T-helper 9 cell (primary cell): ENCODE data around the gene UBAP2.
"Not testable (repeated sequence)": the region's sequence is repeated elsewhere in the genome, so short reads cannot be mapped to it uniquely, and the experiment has no call there.

Experiments
- DNase-seq: peaks from one replicate; pipeline ENCODE4 v3.0.0-alpha.2; 2020

Gene UBAP2

DNA sequence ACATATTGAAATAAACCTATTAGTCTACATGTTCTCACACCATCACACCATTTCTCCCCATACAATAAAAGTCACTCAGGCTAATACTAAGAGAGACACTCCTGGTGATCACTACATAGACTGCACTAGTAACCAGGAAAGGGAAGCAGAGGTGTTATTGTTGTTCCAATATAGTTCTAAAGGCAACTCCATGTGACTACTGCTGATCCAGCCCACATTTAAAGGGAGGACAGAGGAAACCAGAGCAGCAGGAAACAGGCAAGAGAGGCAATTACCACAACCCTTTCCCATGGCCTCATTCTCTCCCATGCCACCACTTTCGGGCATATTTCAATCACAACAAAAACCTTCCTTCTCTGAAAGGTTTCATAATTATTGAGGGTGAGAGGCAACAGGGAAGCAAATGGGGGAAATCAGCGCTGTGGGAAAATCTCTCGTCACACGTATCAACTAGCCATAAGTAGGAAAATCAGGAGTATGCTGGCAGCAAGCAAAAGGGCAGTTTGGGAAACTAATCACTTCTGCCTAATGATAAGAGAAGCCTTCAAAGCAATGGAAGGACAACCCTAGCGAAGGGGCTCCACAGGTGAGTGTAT is 1.8 kb downstream of the UBAP2 start:
- DNase-seq: no peak

DNA sequence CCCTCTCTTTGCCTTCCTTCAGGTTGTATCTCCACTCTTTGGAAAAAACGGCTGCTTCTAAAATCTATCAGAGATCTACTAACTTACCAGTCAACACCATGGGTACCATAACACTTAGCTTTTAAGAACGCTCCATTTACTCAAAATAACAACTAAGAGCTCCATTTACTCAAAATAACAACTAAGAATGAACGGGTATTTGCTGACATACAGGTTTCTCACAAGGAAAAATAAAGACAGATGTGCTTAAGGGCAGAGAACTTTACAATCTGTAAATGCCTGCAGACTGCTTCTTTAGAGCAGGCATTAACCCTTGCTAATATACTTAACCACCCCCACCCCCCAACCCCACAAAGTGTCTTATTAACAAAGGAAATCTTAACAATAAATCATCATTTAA is 2.8 kb downstream of the UBAP2 start:
- no peak for DNase-seq

DNA sequence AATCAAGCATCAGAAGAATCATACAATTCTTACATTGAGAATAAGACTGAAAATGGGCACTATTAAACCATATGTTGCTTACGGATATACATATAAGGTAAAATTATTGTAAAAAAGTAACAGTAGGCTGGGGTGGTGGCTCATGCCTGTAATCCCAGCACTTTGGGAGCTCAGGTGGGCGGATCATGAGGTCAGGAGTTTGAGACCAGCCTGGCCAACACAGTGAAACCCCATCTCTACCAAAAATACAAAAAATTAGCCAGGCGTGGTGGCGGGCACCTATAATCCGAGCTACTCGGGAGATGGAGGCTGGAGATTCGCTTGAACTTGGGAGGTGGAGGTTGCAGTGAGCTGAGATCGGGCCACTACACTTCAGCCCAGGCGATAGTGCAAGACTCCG is 6.6 kb downstream of the UBAP2 start:
- DNase-seq: not testable (repeated sequence)

DNA sequence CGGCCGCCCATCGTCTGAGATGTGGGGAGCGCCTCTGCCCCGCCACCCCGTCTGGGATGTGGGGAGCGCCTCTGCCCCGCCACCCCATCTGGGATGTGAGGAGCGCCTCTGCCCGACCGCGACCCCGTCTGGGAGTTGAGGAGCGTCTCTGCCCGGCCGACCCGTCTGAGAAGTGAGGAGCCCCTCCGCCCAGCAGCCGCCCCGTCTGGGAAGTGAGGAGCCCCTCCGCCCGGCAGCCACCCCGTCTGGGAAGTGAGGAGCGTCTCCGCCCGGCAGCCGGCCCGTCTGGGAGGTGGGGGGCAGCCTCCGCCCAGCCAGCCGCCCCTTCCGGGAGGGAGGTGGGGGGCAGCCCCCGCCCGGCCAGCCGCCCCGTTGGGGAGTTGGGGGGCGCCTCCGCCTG is 9.8 kb downstream of the UBAP2 start:
- DNase-seq: not testable (repeated sequence)

DNA sequence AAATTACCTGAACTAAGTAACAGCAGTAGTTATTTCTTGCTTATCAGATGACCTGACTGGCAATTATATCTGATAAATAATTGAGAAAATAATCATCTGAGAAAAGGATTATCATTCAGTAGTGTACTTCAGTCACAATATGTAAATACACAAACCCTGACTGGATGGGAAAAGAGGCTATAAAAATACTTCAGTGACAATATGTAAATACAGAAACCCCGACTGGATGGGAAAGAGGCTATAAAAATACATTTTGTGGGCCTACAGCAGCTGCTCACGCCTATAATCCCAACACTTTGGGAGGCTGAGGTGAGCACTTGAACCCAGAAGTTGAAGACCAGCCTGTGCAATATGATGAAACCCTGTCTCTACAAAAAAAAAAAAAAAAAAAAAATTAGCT is 11.1 kb downstream of the UBAP2 start:
- no peak for DNase-seq

DNA sequence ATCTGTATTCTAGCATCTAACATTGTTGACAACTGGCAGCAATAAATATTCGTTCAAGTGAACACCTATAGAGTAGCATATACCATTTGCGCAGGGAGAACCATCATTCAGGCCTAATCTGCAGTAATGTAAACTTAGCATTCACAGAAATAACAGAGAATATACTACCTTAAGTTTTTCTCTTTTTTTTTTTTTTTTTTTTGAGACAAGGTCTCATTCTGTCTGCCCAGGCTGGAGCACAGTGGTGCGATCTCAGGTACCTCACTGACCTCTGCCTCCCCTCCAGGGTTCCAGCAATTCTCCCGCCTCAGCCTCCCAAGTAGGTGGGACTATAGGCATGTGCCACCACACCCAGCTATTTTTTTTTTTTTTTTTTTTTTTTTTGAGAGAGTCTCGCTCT is 12.1 kb downstream of the UBAP2 start:
- no peak for DNase-seq

DNA sequence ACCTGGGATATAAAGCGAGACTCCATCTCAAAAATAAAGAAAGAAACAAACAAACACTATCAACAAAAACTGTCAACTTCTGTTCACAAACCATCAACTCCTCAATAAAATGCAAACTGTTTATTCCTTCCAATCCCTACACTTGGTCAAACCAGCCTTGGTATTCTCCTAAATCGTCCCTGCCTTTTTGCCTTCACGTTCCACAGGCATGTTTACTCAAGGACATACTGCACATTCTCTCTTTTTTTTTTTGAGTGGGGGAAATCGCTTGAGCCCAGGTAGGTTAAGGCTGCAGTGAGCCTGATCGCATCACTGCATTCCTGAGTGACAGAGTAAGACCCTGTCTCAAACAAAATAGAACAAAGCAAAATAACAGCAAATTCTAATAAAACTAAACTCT is 13.0 kb downstream of the UBAP2 start:
- DNase-seq: no peak

DNA sequence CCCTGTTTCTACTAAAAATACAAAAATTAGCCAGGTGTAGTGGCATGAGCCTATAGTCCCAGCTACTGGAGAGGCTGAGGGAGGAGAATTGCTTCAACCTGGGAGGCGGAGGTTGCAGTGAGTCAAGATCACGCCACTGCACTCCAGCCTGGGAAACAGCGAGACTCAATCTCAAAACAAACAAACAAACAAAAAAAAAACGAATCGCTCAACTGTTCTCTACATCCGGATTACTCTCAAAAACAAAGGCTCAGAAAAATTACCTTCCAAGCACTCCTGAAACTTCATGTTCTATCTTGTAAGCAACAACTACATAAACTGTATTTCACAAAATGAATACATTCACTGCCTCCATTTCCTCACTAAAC is 14.0 kb downstream of the UBAP2 start:
- no peak for DNase-seq

DNA sequence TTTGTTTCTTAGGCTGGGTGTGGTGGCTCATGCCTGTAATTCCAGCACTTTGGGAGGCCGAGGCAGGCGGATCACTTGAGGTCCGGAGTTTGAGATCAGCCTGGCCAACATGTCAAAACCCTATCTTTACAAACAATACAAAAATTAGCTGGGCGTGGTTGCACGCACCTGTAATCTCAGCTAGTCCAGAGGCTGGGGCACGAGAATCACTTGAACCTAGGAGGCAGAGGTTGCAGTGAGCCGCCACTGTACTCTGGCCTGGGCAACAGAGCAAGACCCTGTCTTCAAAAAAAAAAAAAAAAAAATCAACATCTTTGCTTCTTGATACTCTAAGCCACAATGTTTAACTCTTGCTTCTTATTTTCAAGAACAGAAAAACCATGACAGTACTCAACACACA is 16.1 kb downstream of the UBAP2 start:
- DNase-seq: no peak

DNA sequence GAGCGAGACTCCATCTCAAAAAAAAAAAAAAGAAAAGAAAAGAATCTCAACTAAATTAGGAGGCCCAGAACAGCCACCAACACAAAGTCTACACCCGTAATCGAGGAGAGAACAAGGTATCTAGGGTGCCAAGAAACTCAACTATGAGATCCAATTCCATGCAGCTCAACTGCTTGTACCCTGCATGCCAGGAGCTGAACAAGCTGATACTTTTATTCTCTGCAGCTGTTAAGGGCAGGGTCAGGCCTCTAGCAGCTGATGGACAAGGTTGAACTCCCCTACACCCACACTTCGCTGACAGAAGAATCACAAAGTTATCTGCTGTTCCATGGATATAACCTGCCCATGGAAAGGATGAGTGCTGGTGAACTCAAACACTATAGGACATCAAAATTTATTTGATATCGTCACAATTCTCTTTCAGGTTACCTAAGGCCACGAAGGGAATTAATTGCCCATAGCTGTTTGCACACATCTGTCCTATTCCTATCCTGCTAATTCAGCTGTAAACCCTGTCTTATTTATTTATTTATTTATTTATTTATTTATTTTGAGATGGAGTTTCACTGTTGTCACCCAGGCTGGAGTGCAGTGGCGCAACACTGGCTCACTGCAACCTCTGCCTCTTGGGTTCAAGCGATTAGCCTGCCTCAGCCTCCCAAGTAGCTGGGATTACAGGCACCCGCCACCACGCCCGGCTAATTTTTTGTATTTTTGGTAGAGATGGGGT is 20.7 kb downstream of the UBAP2 start:
- DNase-seq: no peak

DNA sequence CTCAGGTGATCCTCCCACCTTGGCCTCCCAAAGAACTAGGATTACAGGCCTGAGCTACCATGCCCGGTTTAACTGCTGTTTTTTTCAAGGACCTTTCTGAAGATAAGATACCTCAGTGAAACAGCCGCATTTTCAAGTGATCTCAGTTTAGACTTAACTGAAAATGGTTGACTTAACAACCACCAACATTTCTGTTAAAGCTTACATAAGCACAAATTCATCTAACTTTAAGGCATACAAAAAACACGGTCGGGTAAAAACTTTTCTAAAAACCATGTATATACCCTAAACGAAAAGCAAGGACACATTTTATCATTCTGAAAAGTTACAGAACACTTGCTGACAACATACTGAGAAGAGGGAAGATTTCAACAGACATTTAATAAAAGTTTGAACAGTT is 22.9 kb downstream of the UBAP2 start:
- no peak for DNase-seq

DNA sequence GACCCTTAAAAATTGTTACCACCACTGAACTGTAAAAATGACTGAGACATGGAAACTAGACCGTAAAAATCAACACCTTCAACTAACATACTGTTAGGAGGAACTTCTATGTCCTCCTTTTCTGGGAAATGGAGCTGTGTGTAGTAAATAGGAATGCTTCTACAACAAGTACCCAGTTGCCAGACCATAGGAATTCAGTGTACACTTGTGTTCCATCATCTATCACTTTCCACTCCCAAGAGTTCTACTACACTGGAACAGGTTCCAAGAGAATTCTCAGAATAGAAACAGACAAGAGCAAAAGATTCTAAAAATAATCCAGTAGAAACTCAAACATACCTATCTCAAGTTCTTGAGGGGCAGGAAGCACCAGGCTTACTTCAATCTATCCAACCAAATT is 23.6 kb downstream of the UBAP2 start:
- no peak for DNase-seq

DNA sequence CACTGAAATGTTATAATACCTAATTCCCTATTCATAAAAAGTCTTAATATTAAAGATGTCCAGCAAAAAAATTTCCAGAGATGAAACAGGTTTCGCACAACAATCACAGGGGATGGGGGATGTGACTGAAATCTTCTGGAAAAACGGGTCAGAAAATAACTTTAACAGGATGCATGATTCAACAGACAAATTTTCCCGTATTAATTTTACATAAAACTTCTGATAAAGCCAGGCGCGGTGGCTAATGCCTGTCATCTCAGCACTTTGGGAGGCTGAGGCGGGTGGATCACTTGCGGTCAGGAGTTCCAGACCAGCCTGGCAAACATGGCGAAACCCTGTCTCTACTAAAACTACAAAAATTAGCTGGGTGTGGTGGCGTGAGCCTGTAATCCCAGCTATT is 24.2 kb downstream of the UBAP2 start:
- DNase-seq: not testable (repeated sequence)

DNA sequence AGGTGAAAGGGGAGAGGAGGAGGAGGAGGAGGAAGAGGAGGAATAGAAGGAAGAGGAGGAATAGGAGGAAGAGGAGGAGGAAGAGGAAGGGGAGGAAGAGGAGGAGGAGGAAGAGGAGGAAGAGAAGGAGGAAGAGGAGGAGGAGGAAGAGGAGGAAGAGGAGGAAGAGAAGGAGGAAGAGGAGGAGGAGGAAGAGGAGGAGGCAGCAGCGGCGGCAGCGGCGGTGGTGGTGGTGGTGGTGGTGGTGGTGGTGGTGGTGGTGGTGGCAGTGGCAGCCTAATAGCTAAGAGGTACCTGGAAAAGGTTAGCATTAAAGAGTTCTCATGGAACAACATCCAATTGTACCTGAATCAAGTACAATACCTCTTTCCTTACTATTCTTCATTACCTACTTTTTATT is 32.5 kb downstream of the UBAP2 start:
- DNase-seq: no peak

DNA sequence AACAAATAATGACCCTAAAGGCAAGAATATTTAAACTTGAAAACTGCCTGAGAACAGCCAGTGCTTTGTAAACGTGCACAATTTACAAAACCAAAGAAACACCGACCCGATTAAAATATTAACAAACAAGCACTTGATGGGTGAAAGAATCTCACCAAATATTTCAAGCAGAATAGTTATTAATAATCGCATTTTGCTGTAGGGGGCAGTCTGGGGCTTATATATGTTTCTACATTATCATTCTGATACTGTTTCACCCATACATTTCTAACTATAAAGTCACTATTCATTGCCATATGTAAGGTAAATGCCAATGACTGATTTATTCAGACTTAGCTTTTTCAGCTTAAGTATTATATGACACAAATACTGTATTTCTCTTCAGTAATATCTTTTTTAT is 37.7 kb downstream of the UBAP2 start:
- no peak for DNase-seq

DNA sequence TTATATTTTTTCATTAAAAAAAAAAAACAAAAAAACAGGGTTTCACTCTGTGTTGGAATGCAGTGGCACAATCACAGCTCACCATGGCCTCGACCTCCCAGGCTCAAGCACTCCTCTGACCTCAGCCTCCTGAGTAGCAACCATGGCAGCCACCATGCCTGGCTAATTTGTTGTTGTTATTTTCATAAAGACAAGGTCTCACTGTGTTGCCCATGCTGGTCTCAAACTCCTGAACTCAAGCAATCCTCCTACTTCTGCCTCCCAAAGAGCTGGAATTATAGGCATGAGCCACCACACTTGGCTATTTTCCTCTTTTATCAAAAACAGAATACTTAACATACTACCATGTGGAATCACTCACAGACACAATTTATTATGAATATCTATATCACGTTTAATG is 46.7 kb downstream of the UBAP2 start:
- DNase-seq: no peak

DNA sequence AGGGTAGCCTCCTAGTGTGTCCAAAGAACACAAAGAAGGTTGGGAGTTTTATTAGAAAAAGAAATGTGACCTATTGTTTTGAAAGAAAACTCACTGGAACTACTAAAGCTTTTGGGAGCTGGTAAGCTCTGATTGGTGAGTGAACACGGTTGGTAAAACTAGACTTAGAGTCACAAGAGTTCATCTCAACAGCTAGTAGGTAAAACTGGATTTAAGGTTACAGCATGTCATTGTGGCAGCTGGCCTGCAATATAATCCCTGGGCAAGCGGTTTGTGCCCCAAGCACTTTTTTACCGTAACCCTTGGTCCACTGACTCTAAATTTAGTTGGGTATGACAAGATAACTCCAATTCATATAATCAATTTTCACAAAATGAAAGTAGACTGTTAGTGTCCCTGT is 47.4 kb downstream of the UBAP2 start:
- DNase-seq: no peak

DNA sequence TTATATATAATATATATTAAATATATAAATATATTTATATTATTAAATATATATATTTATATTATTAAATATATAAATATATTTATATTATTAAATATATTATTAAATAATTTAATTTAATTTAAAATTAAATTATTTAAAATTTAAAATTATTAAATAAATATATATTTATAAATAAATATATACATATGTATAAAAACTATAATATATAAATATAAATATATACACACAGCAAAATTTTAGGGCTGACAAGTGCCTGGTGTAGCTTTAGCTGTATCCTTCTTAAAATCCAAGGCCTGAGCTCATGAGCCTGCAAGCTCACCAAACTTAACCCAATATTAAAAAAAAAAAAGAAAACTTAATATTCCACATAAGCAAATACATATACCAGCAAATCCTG is 53.2 kb downstream of the UBAP2 start:
- DNase-seq: no peak

DNA sequence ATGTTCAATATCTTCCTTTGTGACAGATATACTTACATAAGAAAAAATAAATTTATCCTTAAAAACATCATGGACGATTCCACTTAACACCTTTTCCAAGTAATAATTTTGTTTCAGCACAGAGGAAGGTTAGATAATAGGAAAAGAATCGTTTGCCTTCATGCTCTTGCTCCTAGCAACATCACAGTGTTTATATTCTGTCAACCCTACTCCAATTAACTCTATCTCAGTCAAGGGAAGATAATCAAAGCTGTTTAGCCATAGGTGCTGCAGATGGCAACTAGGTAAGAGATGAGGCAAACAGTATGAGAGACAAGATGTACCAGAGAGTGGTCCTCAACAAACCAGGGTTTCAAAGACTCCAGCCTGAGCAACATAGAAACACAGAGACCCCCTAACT is 55.6 kb downstream of the UBAP2 start:
- DNase-seq: no peak

DNA sequence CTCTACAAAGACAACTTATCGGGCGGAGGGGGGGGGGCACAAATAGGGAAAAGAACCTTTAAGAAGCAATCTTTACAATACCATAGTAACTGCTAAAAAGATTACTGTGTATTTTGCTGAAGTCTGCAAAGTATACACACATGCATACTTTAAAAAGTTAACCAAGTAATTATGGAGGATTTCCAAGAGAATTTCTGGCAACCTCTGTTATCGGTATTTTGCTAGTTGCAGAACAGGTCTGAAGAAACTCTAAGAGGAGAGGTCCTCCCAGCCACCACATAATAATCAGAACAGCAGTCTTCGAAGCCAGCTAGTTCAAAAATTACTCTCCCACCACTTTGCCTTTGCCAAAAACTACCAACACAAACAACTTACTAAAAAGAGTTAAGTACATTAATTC is 56.1 kb downstream of the UBAP2 start:
- DNase-seq: no peak

DNA sequence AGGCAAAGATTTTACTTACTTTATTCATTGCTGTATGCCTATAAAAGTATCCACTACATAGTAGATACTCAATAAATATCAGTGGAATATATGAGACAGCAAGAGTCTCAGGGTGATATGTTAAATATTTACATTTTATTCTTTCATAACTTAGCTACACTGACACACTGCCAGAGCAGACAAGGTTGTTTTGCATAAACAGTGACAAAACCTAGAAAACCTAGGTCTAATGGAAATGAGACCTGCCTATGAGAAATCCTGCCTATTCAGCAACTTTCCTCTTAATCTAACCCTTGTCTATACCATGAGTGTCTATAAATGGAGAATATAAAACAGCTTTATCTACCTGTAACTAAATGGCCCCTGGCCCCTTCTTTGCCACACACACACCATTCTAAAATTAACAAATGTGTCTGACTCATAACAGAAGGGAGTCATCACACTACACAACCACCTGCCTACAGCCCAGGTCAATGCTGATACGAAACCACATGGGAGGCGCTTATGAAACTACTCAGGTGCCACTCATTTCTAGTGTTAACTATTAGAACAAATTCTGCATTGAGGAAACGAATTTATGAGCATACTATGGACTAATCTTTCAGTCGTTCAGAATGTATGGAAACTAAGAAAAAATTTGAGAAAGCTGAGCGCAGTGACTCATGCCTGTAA is 60.3 kb downstream of the UBAP2 start:
- DNase-seq: no peak

DNA sequence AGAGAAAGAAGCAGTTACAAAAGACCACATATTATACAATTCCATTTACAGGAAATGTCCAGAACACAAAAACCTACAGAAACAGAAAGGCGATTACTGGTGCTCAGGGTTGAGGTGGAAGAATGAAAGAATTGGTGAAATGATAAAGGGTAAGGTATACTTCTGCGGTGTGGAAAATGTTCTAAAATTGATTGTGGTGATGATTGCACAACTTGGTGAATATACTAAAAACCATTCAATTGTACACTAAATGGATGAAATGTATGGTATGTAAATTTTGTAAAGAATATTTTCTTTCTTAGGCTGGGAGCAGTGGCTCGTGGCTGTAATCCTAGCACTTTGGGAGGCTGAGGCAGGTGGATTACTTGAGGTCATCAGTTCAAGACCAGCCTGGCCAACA is 72.3 kb downstream of the UBAP2 start:
- DNase-seq: no peak

DNA sequence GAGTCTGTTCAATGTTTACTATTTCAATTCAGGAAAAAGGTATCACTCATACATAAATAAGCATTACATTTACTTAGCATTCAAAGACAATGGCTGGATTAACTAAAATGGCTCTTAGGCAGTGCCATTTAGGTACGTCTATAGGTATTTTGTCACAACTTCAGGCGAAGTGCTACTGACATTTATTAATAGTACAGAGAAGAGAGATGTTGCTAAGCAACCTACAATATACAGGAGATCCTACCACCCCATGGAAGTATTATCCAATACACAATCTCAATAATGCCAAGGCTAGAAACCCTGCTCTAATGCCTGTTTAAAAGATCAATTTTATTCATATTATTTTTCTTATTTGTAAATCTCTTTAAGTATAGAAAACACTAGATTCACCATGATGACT is 76.0 kb downstream of the UBAP2 start:
- DNase-seq: no peak

DNA sequence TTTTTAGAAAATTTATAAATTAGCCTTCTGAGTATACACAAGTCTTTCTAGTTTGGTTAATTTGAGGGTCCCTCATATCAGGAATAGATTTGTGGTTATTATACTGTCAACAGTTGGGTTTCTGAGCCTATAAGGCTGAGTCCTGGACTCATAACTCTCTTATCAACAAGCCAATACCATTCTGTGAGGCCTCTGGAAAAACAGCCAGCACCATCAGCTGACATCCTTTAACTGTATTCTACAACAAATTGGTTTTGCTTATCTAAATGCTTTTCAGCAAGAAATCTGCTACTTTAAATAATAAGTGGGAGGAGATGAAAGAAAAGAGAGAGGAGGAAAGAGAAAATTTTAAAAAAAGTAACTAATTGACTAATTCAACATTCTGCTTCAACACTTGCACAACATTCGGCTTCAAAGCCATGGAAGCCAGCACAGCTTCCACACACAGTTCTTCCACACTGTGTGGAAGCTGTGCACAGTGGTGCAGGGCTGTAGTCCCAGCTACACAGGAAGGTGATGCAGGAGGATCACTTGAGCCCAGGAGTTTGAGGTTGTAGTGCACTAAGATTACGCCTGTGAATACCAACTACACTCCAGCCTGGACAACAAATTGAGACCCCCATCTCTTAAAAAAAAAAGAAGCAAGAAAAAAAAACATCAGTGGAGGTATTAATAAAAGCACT is 84.5 kb downstream of the UBAP2 start:
- no peak for DNase-seq
